SK-N-SH (cell line): ENCODE measurements around the gene IFNL2. TPM values are rescaled to one million over a fixed set of nuclear protein-coding genes. Genes with fewer than 3 reads are reported as not detected.

ENCODE experiments used
- CTCF ChIA-PET: fragments of 300-600, 350-600 bp; formaldehyde crosslinking; extraction: SDS; loops from one replicate; lab custom pipeline; 2021; lab: Yijun Ruan, JAX
- POLR2A ChIA-PET: fragments of 350-600 bp; sonication (Branson Sonifier 250); formaldehyde crosslinking; extraction: SDS; loops from one replicate; lab custom pipeline; 2020; ENCODE audit warnings: antibody characterized with exemption, inconsistent platforms; lab: Yijun Ruan, JAX
- DNase-seq: peaks from one replicate; pipeline ENCODE4 v3.0.0; 2012
- H2AFZ ChIP-seq: fragments of 200-600 bp; sonication (generic); 2 replicates; pipeline ENCODE4 v1.8.1; 2016; ENCODE audit warnings: antibody characterized with exemption, mild to moderate bottlenecking, low read depth
- H3F3A ChIP-seq: fragments of 200-600 bp; sonication (generic); replicated peaks from 2 replicates; pipeline ENCODE3; 2016; ENCODE audit warnings: antibody characterized with exemption, mild to moderate bottlenecking; ENCODE audit not compliant: insufficient read depth
- H3K27ac ChIP-seq, 2 experiments: fragments of 200-500 bp in 1 of 2; fragments of 200-600 bp in 1 of 2; sonication (Bioruptor generic) in 1 of 2; sonication (generic), shearing (Covaris generic) in 1 of 2; 2 replicates each; pipeline versions ENCODE4 v1.5.1 to v1.6.1; 2014 to 2016; ENCODE audit warnings: low read depth in 2 of 2, inconsistent platforms in 1 of 2, low read length in 1 of 2, mild to moderate bottlenecking in 1 of 2, mixed read lengths in 1 of 2
- H3K27me3 ChIP-seq: fragments of 200-600 bp; sonication (generic), shearing (Covaris generic); 2 replicates; pipeline ENCODE4 v1.6.1; 2016; ENCODE audit warnings: mixed run types; ENCODE audit not compliant: insufficient read depth
- H3K36me3 ChIP-seq, 2 experiments: fragments of 200-500 bp in 1 of 2; fragments of 200-600 bp in 1 of 2; sonication (Bioruptor generic) in 1 of 2; sonication (generic) in 1 of 2; replicated peaks in 1 of 2; 2 replicates each; pipeline versions ENCODE3 to v1.5.1; 2014 to 2016; ENCODE audit warnings: low read length in 1 of 2, mild to moderate bottlenecking in 1 of 2; ENCODE audit not compliant: insufficient read depth in 2 of 2, control insufficient read depth in 1 of 2
- H3K4me1 ChIP-seq, 2 experiments: fragments of 200-500 bp in 1 of 2; fragments of 200-600 bp in 1 of 2; sonication (Bioruptor generic) in 1 of 2; sonication (generic), shearing (Covaris generic) in 1 of 2; 2 replicates each; pipeline versions ENCODE4 v1.5.1 to v1.6.1; 2014 to 2016; ENCODE audit warnings: low read depth in 1 of 2, low read length in 1 of 2, mixed run types in 1 of 2; ENCODE audit not compliant: insufficient read depth in 2 of 2, control insufficient read depth in 1 of 2
- H3K4me2 ChIP-seq: fragments of 200-600 bp; sonication (generic), shearing (Covaris generic); 2 replicates; pipeline ENCODE4 v1.6.1; 2017; ENCODE audit warnings: mixed run types
- H3K4me3 ChIP-seq, 2 experiments: fragments of 200-500 bp in 1 of 2; fragments of 200-600 bp in 1 of 2; sonication (Bioruptor generic) in 1 of 2; sonication (generic), shearing (Covaris generic) in 1 of 2; 2 replicates each; pipeline versions ENCODE4 v1.5.1 to v1.8.1; 2014 to 2016; ENCODE audit warnings: low read depth in 2 of 2, inconsistent platforms in 1 of 2, low read length in 1 of 2, mild to moderate bottlenecking in 1 of 2, mixed read lengths in 1 of 2, moderate library complexity in 1 of 2
- H3K79me2 ChIP-seq: fragments of 200-600 bp; sonication (generic); 2 replicates; pipeline ENCODE4 v1.8.1; 2017; ENCODE audit warnings: mild to moderate bottlenecking; ENCODE audit not compliant: insufficient read depth
- H3K9ac ChIP-seq: fragments of 200-600 bp; sonication (generic); 2 replicates; pipeline ENCODE4 v1.6.1; 2017; ENCODE audit warnings: mixed run types
- H3K9me2 ChIP-seq: fragments of 200-600 bp; sonication (generic); 2 replicates; pipeline ENCODE4 v1.6.1; 2017; ENCODE audit warnings: mixed run types
- H3K9me3 ChIP-seq: fragments of 200-600 bp; sonication (generic); 2 replicates; pipeline ENCODE4 v1.6.1; 2017; ENCODE audit warnings: mixed run types, mild to moderate bottlenecking, moderate library complexity
- H4K20me1 ChIP-seq: fragments of 200-600 bp; sonication (generic); 2 replicates; pipeline ENCODE4 v1.6.1; 2017; ENCODE audit warnings: mild to moderate bottlenecking, mixed run types; ENCODE audit not compliant: insufficient read depth
- CTCF ChIP-seq: fragments of 200-600 bp; sonication (generic); IDR thresholded peaks from 2 replicates; pipeline ENCODE4 v1.6.1; 2017; ENCODE audit warnings: antibody characterized with exemption, mild to moderate bottlenecking, moderate library complexity
- ELF1 ChIP-seq: IDR thresholded peaks from 2 replicates; pipeline ENCODE4 v1.4.0; 2012
- EP300 ChIP-seq, 2 experiments: IDR thresholded peaks; 2 replicates each; pipeline versions ENCODE4 v1.4.0 to v1.6.1; 2012; ENCODE audit warnings: borderline replicate concordance in 1 of 2, low read depth in 1 of 2, low read length in 1 of 2
- EZH2phosphoT487 ChIP-seq: fragments of 200-600 bp; sonication (generic); IDR thresholded peaks from 2 replicates; pipeline ENCODE4 v1.6.1; 2017; ENCODE audit warnings: low read depth, mixed run types, mild to moderate bottlenecking, antibody characterized with exemption, moderate library complexity, borderline replicate concordance
- FOXJ3 ChIP-seq: sonication (generic); formaldehyde crosslinking; IDR thresholded peaks from 2 replicates; pipeline ENCODE4 v1.5.1; 2020; ENCODE audit warnings: mild to moderate bottlenecking, missing genetic modification reagents
- FOXM1 ChIP-seq: IDR thresholded peaks from 2 replicates; pipeline ENCODE4 v1.4.0; 2012; ENCODE audit warnings: low read depth, mild to moderate bottlenecking
- GATA2 ChIP-seq: sonication (generic); formaldehyde crosslinking; IDR thresholded peaks from 2 replicates; pipeline ENCODE4 v1.5.0; 2020; ENCODE audit warnings: mild to moderate bottlenecking, missing genetic modification reagents
- IRF3 ChIP-seq: fragments of 150-350 bp; IDR thresholded peaks from 2 replicates; pipeline ENCODE4 v1.6.1; 2016; ENCODE audit warnings: mild to moderate bottlenecking, low read depth, low read length
- JUND ChIP-seq: IDR thresholded peaks from 2 replicates; pipeline ENCODE4 v1.4.0; 2012
- MXI1 ChIP-seq: IDR thresholded peaks from 2 replicates; pipeline ENCODE4 v1.6.1; 2012; ENCODE audit warnings: mild to moderate bottlenecking, low read depth, low read length, improper control_type of control experiment
- NRF1 ChIP-seq: IDR thresholded peaks from 2 replicates; pipeline ENCODE4 v1.6.1; 2012; ENCODE audit warnings: low read depth, mild to moderate bottlenecking, low read length
- RAD21 ChIP-seq: IDR thresholded peaks from 2 replicates; pipeline ENCODE4 v1.6.1; 2012; ENCODE audit warnings: mild to moderate bottlenecking, low read length
- RCOR1 ChIP-seq: fragments of 150-350 bp; IDR thresholded peaks from 2 replicates; pipeline ENCODE4 v1.6.1; 2017; ENCODE audit warnings: antibody characterized with exemption, low read length
- REST ChIP-seq: IDR thresholded peaks from 2 replicates; pipeline ENCODE4 v1.6.1; 2012; ENCODE audit warnings: mild to moderate bottlenecking, low read depth, low read length, moderate library complexity
- RXRA ChIP-seq: IDR thresholded peaks from 2 replicates; pipeline ENCODE4 v1.4.0; 2012; ENCODE audit warnings: low read depth, mild to moderate bottlenecking, borderline replicate concordance
- SIN3A ChIP-seq: IDR thresholded peaks from 2 replicates; pipeline ENCODE4 v1.6.1; 2012; ENCODE audit warnings: low read depth, mild to moderate bottlenecking, low read length, moderate library complexity, borderline replicate concordance
- TCF12 ChIP-seq: IDR thresholded peaks from 2 replicates; pipeline ENCODE4 v1.4.0; 2012
- TEAD4 ChIP-seq: IDR thresholded peaks from 2 replicates; pipeline ENCODE4 v1.4.0; 2012; ENCODE audit warnings: mild to moderate bottlenecking, borderline replicate concordance; ENCODE audit not compliant: insufficient read depth
- YY1 ChIP-seq: IDR thresholded peaks from 2 replicates; pipeline ENCODE4 v1.4.0; 2012; ENCODE audit warnings: low read depth, mild to moderate bottlenecking
- ZBTB33 ChIP-seq: IDR thresholded peaks from 2 replicates; pipeline ENCODE4 v1.4.0; 2012; ENCODE audit warnings: low read depth, borderline replicate concordance
- WGBS: methylation state at CpG from one replicate; pipeline ENCODE4 v1.1.6; 2017; ENCODE audit warnings: low lambda C conversion rate; 5-methylcytosine and 5-hydroxymethylcytosine counted together
- polyA plus RNA-seq, 3 experiments: library from polyadenylated mRNA; depleted of rRNA; stranded (reverse); fragments of >200 nt; gene quantifications; 2 replicates each; pipeline ENCODE4 v1.2.3, GENCODE V29; 2012

Gene IFNL2
- polyA plus RNA-seq, 1 of the 3 experiments (the other 2 are of a cell fraction) = not detected

GRCh38 chr19:39297931-39298634, 29.9 kb downstream of the IFNL2 start:
- H3F3A ChIP-seq = no peaks in the 10 kb centered on the region
- H3K9me3 ChIP-seq = no peaks in the 10 kb centered on the region
- no peak for DNase-seq
- H4K20me1 ChIP-seq = no peaks in the 10 kb centered on the region
- no peak overlapping the region for H2AFZ ChIP-seq
- H3K79me2 ChIP-seq = no peaks in the 10 kb centered on the region
- POLR2A ChIA-PET = no interaction called here
- no peaks in the 10 kb centered on the region for H3K36me3 ChIP-seq
- H3K9me2 ChIP-seq = no peaks in the 10 kb centered on the region
- CTCF ChIA-PET = no interaction called here
- 71% methylated on average over 12 of the region's 17 CpGs for WGBS
- TF ChIP-seq ELF1 = no peak
- TF ChIP-seq RAD21 = no peak
- TF ChIP-seq EP300 (IDR thresholded peaks at IDR 0.05; ENCODE audit: borderline replicate concordance in 1 of 2, low read depth in 1 of 2, low read length in 1 of 2) = no peak
- no peak for TF ChIP-seq RCOR1
- H3K4me3 ChIP-seq = no peak overlapping the region
- no peaks in the 10 kb centered on the region for H3K27me3 ChIP-seq
- no peak overlapping the region for H3K27ac ChIP-seq
- H3K4me1 ChIP-seq = no peaks in the 10 kb centered on the region
- no peak overlapping the region for H3K4me2 ChIP-seq
- no peak overlapping the region for H3K9ac ChIP-seq

- Histone ChIP-seq H2AFZ (no peak overlapping the region), H3K36me3 (no peaks in the 10 kb centered on the region), H3K9me2 (no peaks in the 10 kb centered on the region), H3K4me2 (no peak overlapping the region), H3K9ac (no peak overlapping the region), H3K79me2 (no peaks in the 10 kb centered on the region), H4K20me1 (no peaks in the 10 kb centered on the region), H3K27me3 (no peaks in the 10 kb centered on the region), H3K4me3 (no peak overlapping the region), H3K4me1 (no peaks in the 10 kb centered on the region), H3K9me3 (no peaks in the 10 kb centered on the region), H3K27ac (no peak overlapping the region), H3F3A (no peaks in the 10 kb centered on the region)
- no peak for DNase-seq
- POLR2A ChIA-PET = interaction anchor here (0.6 kb wide), 1 partner anchor 243 kb away, joined by 3 read pairs; no protein-coding TSS in a partner anchor
- TF ChIP-seq SIN3A = no peak
- TF ChIP-seq TEAD4 = no peak
- no peak for TF ChIP-seq FOXJ3 (CRISPR knock-in tag)
- no peak for TF ChIP-seq FOXM1
- no peak for TF ChIP-seq NRF1
- no peak for TF ChIP-seq GATA2
- no peak for TF ChIP-seq MXI1
- no peak for TF ChIP-seq IRF3
- no peak for TF ChIP-seq JUND
- no peak for TF ChIP-seq ZBTB33
- no peak for TF ChIP-seq REST
- no peak for TF ChIP-seq TCF12
- no peak for TF ChIP-seq CTCF
- no peak for TF ChIP-seq RXRA
- TF ChIP-seq RAD21 = no peak
- TF ChIP-seq EZH2phosphoT487 = no peak
- TF ChIP-seq YY1 = no peak
- WGBS = 83% methylated on average over 9 of the region's 9 CpGs
- CTCF ChIA-PET = interaction anchor here (1.4 kb wide), 1 partner anchor 177 kb away, joined by 3 read pairs; no protein-coding TSS in a partner anchor
Measured at GRCh38 chr19:39299404-39299803, 31.2 kb downstream of the IFNL2 start.
